GM11168 (cell line): ENCODE results near the gene MMRN1.

Experiments used
- in situ Hi-C: fragments of 300-500 bp; cut with MboI; formaldehyde crosslinking; loops from one replicate; pipeline ENCODE4 v1.12.0; 2022; ENCODE audit warnings: low sequenced_read_pairs; ENCODE audit not compliant: unreplicated experiment

MMRN1 gene

GRCh38 chr4:89894649-89895550 is at the start of gene MMRN1:
Gene MMRN1, plus strand, starts transcription at chr4:89894854. Its CDS starts 118 bp downstream, at chr4:89894972.
- in situ Hi-C loops = no loop called here

DNA sequence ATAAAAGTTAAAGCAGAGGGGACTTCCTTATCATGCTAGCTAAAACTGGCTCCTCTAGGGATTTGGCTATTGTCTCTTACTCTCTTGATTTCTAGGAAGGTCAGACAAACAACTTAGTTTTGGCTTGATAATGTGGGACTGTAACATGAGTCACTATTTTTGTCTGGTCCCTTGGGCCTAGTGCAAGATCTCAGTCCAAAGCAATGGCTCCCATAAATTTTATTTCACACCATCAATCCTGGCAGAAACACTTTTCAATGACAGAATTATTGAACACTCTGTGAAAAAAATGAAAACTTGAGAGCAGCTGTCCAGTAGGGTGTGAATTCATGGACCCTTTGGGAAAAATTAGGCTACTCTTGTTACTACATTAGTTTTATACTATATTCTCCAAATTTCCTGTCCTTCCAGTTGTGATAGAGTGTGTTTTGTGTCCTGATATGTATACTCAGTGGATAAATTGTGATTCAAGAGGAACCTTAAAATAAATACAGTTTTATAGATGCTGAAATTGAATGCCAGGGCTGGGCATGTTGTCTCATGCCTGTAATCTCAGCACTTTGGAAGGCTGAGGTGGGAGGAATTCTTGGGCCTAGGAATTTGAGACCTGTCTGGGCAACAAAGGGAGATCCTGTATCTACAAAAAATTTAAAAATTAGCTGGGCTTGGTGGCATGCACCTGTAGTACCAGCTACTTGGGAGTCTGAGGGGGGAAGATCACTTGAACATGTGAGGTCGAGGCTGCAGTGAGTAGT is 46.9 kb upstream of the MMRN1 start:
- in situ Hi-C loops = no loop called here

DNA sequence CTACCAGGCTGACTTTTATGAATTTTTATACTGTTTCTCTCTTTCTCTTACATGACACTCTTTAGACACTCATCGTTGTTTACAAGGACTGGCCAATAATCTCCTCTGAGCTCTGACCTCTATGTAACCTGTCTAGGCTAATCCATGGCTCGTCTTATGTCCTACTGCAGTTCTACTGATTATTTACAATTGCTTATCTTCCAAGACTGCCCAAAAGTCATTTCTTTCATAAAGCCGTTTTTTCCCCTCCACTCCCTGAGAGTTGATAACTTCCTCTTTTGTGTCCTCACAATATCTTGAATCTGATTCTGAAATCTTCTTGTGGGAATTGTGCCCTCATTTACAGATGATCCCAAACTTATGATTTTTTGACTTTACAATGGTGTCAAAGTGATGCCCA is 39.4 kb upstream of the MMRN1 start:
- in situ Hi-C loops = loop anchor here (25.0 kb wide), 1 partner anchor 193 kb away; no protein-coding TSS in a partner anchor

- in situ Hi-C loops = loop anchor here (25.0 kb wide), 1 partner anchor 199 kb away; no protein-coding TSS in a partner anchor
Measured at GRCh38 chr4:89860971-89861370, 33.7 kb upstream of the MMRN1 start.

DNA sequence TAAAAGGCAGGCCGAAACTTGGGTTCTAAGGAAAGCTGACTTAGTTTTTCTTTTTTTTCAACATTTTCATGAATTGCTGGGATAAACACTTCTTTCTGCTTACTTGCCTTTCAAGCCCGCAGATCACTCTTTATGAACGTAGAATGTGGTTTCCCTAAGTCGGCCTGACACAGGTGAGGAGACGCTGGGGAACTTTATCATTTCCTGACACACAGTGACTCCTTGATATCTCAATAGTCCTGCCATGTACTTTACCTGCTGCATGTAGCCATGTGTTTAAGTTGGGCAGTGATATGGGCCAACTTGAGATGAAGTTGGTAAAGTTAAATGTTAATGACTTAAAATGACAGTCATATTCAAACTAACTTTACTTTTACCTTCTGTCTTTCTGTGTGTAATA is 31.1 kb upstream of the MMRN1 start:
- in situ Hi-C loops = loop anchor here (25.0 kb wide), 1 partner anchor 201 kb away; no protein-coding TSS in a partner anchor

DNA sequence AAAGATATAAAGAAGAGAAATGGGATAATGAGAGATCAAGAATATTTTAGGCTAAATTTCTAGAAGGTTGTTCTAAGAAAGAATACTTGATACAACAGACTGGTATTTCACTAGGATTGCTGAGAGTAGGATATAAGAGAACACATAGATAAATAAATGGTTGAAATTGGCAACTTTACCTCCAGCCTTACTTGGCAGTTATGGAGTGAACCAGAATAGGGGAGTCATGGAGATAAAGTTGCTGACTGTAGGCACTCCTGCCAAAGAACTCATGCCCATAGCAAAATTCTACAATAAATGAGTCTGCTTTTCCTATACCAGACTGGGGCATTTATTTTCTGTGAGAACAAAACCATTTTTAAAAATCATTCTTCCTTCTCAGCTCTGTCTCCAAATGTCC is 26.4 kb upstream of the MMRN1 start:
- in situ Hi-C loops = loop anchor here (25.0 kb wide), 1 partner anchor 206 kb away; no protein-coding TSS in a partner anchor

- in situ Hi-C loops = loop anchor here (25.0 kb wide), 1 partner anchor 207 kb away; no protein-coding TSS in a partner anchor
Measured at GRCh38 chr4:89868999-89869589, 25.6 kb upstream of the MMRN1 start.

- in situ Hi-C loops = loop anchor here (25.0 kb wide), 1 partner anchor 209 kb away; no protein-coding TSS in a partner anchor
Measured at GRCh38 chr4:89871211-89871610, 23.4 kb upstream of the MMRN1 start.

- in situ Hi-C loops = no loop called here
Measured at GRCh38 chr4:89876548-89876947, 18.1 kb upstream of the MMRN1 start.

GRCh38 chr4:89878611-89879010 is 16.0 kb upstream of the MMRN1 start:
- in situ Hi-C loops = no loop called here

- in situ Hi-C loops = no loop called here
Measured at GRCh38 chr4:89879215-89879614, 15.4 kb upstream of the MMRN1 start.

GRCh38 chr4:89889289-89889688 is 5.4 kb upstream of the MMRN1 start:
- in situ Hi-C loops = no loop called here

GRCh38 chr4:89897867-89898266 is 3.2 kb downstream of the MMRN1 start:
- in situ Hi-C loops = no loop called here

DNA sequence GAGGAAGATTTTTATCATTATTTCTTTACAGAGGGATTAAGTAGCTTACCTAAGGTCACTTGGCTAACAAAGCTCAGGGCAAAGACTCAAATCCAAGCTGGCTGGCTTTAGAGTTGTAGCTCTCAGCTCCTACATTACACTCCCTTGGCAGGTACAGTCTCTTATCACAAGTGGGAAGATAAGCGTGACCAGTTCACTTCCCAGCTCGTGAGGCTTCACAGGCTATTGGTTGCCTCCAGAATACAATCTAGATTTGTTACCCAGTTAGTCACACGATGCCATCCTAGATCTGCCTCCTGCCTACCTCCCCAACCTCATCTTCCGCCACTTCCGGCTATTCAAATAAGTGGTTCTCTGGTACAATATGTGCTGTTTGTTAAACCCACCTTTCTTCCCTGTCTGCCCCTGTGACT is 3.7 kb downstream of the MMRN1 start:
- in situ Hi-C loops = no loop called here

GRCh38 chr4:89899152-89899551 is 4.5 kb downstream of the MMRN1 start:
- in situ Hi-C loops = no loop called here

DNA sequence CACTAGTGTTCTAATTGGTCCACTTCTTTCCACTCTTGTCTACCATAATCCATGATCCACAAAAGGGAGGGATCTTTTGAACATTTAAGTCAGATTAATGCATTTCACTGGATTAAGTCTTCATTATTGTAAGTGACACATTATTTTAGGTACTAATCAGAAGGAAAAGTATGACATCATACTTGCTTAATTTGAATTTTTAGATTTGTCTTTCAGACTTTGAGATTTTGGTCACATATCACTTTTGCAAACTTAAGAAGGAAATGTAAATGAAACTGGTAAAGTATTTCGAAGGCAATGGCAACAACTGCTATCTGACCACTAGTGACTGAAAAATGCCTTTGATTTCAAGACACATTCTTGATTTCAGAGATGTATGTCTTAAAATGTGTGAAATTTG is 5.2 kb downstream of the MMRN1 start:
- in situ Hi-C loops = loop anchor here (25.0 kb wide), 1 partner anchor 413 kb away; no protein-coding TSS in a partner anchor

GRCh38 chr4:89901808-89902431 is 7.3 kb downstream of the MMRN1 start:
- in situ Hi-C loops = loop anchor here (25.0 kb wide), 1 partner anchor 415 kb away; no protein-coding TSS in a partner anchor

- in situ Hi-C loops = loop anchor here (25.0 kb wide), 1 partner anchor 417 kb away; no protein-coding TSS in a partner anchor
Measured at GRCh38 chr4:89904524-89904923, 9.9 kb downstream of the MMRN1 start.

GRCh38 chr4:89906316-89906715 is 11.7 kb downstream of the MMRN1 start:
- in situ Hi-C loops = loop anchor here (25.0 kb wide), 1 partner anchor 419 kb away; no protein-coding TSS in a partner anchor
